C4-2B (cell line): Measurements from ENCODE around the gene LRFN2.

Experiments used
- H3K27ac ChIP-seq: fragments of 450-650 bp; 2 replicates; pipeline ENCODE4 v1.5.1; 2017
- ZFX ChIP-seq: fragments of 450-650 bp; IDR thresholded peaks from 2 replicates; pipeline ENCODE4 v1.6.1; 2017
- TF ChIP-seq, protein P1 (sequence below): fragments of 450-650 bp; conservative IDR thresholded peaks from 2 replicates; pipeline ENCODE4 v1.5.1; 2017; ENCODE audit warnings: mild to moderate bottlenecking

LRFN2 gene

DNA sequence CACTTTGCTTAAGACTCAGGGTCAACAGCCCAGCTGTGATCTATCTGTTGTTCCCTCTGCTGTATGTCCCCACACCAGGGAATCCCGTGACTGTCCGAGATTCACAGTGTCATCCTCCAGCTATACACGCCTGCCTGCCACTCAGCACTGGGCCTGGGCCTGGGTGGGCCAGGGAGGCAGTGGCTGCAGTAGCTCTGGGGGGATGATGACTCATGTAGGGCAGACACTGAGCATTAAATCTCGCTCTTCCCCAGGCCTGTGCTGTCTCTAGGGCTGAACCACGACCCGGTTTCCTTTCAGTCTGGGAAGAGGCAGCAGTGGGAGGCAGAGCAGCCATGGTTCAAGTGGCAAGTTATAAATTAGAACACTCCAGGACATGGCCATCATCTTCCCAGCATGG is 173.9 kb downstream of the LRFN2 start:
- no peak overlapping the region for H3K27ac ChIP-seq
- TF ChIP-seq, protein P1, sequence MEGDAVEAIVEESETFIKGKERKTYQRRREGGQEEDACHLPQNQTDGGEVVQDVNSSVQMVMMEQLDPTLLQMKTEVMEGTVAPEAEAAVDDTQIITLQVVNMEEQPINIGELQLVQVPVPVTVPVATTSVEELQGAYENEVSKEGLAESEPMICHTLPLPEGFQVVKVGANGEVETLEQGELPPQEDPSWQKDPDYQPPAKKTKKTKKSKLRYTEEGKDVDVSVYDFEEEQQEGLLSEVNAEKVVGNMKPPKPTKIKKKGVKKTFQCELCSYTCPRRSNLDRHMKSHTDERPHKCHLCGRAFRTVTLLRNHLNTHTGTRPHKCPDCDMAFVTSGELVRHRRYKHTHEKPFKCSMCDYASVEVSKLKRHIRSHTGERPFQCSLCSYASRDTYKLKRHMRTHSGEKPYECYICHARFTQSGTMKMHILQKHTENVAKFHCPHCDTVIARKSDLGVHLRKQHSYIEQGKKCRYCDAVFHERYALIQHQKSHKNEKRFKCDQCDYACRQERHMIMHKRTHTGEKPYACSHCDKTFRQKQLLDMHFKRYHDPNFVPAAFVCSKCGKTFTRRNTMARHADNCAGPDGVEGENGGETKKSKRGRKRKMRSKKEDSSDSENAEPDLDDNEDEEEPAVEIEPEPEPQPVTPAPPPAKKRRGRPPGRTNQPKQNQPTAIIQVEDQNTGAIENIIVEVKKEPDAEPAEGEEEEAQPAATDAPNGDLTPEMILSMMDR: no peak
- TF ChIP-seq ZFX: no peak

DNA sequence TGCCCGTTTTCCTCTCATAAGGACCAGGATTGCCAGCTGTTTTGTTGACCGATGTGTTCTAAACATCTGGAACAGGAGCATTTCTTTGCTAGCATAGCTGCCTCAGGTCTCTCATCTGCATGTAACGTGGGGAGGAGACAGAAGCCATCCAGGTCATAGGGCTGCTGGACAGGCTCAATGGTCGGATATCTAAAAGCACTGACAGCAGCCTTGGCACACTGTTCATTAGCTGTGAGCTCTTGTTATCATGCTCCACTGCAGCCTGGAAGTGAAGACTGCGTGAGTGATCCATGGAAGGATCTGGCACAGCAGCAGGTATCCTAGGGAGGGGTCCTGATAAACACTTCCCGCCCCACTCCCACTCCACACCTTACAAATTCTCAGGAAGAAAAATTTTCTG is 175.3 kb downstream of the LRFN2 start:
- TF ChIP-seq, protein P1: no peak
- TF ChIP-seq ZFX: no peak
- no peak overlapping the region for H3K27ac ChIP-seq

- no peak overlapping the region for H3K27ac ChIP-seq
- TF ChIP-seq, protein P1: no peak
- no peak for TF ChIP-seq ZFX
These were observed 176.3 kb downstream of the LRFN2 start for GRCh38 chr6:40410821-40411220.

DNA sequence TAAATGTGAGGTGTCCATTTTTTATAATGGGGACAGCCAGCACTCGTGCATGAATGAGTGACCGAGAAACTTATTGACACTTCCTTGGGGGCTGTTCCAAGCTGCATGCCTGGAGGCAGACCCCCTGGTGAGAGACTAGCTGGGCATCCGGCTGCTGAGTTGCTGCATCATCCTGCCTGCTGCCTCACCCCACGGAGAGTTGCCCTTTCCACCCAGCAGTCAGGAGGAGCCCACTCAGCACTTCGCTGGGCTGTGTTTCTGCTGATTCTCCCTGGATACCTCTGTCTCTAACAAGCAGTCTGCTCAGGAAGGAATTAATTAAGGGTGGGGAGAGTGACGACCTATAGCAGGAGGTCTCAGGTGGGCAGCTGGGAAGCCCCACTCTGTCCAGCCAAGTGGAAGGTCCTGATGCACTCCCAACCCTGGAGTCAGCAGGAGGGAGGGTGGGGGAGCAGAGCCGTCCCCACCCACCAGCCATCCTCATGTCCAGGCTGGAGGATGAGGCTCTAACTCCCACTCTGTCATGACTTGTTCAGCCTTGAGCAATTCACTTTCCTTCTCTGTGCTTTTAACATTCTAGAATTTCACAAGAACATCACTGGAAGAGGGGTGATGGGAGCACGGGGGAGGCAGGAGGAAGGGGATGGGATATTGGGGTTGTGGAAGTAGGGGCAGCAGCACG is 177.3 kb downstream of the LRFN2 start:
- no peak overlapping the region for H3K27ac ChIP-seq
- no peak for TF ChIP-seq ZFX
- TF ChIP-seq, protein P1: no peak

- TF ChIP-seq, protein P1: no peak
- no peak for TF ChIP-seq ZFX
- no peak overlapping the region for H3K27ac ChIP-seq
These were observed 178.2 kb downstream of the LRFN2 start for GRCh38 chr6:40408786-40409542.

DNA sequence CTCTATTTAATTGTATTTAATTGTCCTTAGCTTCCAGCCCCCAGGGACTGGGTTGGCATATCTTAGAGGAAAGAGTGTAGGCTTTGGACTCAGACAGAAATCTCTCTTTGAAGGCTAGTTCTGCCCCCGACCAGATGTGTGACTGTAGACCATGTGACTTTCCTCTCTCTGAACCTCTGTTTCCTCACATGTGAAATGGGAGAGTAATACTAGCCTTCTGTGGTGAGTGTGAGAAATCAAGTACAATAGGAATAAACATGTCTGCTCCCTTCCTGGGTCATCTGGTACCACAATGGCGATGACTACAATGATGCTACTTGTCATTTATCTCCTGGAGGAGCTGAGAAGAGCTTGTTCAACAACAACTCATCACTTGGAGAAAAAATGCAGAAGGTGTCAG is 179.9 kb downstream of the LRFN2 start:
- H3K27ac ChIP-seq: no peak overlapping the region
- no peak for TF ChIP-seq ZFX
- TF ChIP-seq, protein P1: no peak

DNA sequence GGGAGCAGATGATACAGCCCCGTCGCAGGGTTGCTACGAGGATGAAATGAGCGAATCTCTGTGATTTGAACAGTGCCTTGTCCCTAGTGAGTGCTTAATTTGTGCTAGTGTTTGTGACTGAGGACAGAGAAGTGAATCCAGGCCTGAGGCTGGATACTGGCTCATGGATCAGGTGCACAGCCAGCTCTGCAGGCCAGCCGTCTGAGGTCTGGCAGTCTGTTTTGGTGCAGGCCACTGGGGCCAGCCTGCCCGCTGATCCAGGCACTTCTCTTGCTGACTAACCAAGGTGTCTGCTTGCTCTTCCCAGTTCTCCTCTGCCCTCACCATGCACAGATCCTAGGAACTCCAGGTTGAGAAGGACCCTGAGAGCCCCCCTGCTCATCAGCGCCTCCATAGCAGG is 181.0 kb downstream of the LRFN2 start:
- no peak overlapping the region for H3K27ac ChIP-seq
- TF ChIP-seq ZFX: no peak
- TF ChIP-seq, protein P1: no peak
